ENCODE results near the gene HES1.
"Not testable (repeated sequence)": the region's sequence is repeated elsewhere in the genome, so short reads cannot be mapped to it uniquely, and the experiment has no call there.

Gene HES1, protein sequence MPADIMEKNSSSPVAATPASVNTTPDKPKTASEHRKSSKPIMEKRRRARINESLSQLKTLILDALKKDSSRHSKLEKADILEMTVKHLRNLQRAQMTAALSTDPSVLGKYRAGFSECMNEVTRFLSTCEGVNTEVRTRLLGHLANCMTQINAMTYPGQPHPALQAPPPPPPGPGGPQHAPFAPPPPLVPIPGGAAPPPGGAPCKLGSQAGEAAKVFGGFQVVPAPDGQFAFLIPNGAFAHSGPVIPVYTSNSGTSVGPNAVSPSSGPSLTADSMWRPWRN

DNA sequence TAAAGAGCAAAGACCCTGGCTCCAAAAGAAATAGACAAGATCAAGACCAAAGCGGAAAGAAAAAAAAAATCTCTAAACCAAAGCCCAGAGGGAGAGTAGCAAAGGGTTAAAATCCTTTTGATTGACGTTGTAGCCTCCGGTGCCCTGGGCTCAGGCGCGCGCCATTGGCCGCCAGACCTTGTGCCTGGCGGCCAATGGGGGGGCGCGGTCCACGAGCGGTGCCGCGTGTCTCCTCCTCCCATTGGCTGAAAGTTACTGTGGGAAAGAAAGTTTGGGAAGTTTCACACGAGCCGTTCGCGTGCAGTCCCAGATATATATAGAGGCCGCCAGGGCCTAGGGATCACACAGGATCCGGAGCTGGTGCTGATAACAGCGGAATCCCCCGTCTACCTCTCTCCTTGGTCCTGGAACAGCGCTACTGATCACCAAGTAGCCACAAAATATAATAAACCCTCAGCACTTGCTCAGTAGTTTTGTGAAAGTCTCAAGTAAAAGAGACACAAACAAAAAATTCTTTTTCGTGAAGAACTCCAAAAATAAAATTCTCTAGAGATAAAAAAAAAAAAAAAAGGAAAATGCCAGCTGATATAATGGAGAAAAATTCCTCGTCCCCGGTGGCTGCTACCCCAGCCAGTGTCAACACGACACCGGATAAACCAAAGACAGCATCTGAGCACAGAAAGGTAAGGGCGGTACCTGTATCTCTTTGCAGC lies at the start of gene HES1:
TSS of gene HES1 (plus strand) at position 343 of the 713 bp plus-strand sequence. CDS start at position 576, 233 bp downstream.
- in situ Hi-C loops (cut with HindIII; ENCODE audit: low sequenced_read_pairs) = no loop called here

DNA sequence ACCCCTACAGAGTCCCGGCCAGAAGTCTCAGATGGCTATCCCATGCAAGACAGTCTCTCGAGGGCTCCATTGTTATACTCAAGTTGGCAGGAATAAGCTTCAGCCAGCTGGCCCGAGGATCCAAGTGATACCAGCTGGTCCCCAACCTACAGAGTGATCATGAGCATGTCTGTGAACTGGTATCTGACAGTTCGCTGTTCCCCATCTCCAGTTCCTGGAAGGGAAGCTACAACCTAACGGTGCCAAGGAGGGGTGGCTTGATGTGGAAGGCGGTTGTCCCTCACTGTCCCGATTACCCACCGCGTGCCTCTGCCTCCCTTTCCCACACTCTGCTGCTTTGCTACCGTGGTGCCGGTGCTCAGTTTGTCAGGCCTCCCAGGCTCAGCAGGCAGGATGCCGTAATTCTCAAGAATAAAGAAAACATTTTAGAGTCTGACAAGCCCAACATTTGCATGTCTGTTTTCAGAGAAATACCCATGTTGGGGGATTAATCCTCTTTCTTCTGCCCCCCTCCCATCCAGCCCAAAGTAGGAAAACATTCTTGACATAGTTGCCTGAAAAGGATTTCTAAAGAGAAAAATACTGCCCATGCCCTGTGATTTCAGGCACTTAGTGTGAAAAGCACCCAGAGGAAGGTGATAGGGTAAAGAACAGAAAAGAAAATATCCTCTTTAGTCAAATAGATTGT lies 49.4 kb upstream of the HES1 start:
- in situ Hi-C loops (cut with HindIII; ENCODE audit: low sequenced_read_pairs) = no loop called here

DNA sequence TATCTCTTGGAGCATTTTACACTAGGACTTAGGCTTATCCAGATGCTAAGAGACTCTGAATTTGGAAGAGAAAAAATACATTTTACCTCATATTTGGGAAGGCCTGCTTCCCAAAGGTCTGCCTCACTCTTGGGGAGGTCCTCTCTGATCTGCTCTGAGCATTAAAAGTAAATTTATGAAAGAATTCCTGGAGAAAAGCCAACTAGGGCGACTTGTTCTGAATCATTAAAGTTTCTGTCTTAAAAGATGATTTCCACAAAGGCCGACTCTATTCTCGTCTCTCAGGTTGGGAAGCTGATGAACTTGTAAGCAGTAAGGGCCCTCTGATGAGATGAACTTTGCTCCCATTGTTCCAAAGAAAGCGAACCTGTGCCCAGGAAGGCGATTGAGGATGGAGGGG lies 48.7 kb upstream of the HES1 start:
- in situ Hi-C loops (cut with HindIII; ENCODE audit: low sequenced_read_pairs) = no loop called here

DNA sequence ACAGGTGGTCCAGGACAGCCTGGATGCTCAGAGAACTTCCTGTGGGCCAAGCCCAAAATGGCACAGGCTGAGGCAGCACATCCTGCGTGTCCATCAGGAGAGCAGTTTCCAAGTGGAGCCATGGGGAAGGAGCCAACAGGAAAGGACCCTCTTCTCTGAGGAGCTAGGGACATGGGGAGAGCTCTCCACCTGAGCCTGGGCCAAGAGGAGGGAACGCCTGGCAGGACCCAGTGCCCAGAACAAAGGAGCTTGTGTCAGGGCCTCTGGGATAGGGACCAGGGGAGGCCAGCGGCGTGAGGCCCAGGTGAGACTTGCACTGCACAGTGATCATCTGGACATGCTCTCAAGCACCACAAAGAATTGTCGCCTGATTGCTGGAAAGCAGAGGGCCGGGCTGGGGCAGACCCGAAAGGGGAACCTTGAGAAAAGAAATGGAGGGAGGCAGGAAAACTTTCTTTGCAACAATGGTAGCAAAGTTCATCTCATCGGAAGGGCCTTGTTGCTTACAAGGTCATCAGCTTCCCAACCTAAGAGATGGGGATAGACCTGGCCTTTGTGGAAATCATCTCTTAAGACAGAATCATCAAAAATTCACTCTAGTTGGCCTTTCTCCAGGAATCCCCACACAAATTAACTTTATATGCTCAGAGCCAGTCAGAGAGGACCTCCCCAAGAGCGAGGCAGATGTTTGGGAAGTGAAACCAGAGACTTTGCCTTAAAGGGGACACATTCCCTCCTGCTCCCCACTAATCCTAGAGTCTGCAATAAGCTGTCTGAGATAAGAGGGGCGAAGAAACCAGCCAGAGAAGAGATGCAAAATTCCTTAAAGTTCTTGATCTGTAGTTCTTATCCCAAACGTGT lies 47.7 kb upstream of the HES1 start:
- in situ Hi-C loops (cut with HindIII; ENCODE audit: low sequenced_read_pairs) = no loop called here

GRCh38 chr3:194089357-194090177 lies 46.4 kb upstream of the HES1 start:
- in situ Hi-C loops (cut with HindIII; ENCODE audit: low sequenced_read_pairs) = no loop called here

GRCh38 chr3:194090178-194090555 lies 45.8 kb upstream of the HES1 start:
- in situ Hi-C loops (cut with HindIII; ENCODE audit: low sequenced_read_pairs) = not testable (repeated sequence)

GRCh38 chr3:194090716-194091115 lies 45.2 kb upstream of the HES1 start:
- in situ Hi-C loops (cut with HindIII; ENCODE audit: low sequenced_read_pairs) = no loop called here

- in situ Hi-C loops (cut with HindIII; ENCODE audit: low sequenced_read_pairs) = no loop called here
Measured at GRCh38 chr3:194091141-194091540, 44.8 kb upstream of the HES1 start.

- in situ Hi-C loops (cut with HindIII; ENCODE audit: low sequenced_read_pairs) = not testable (repeated sequence)
Measured at GRCh38 chr3:194091897-194092296, 44.1 kb upstream of the HES1 start.

GRCh38 chr3:194092881-194093301 lies 43.1 kb upstream of the HES1 start:
- in situ Hi-C loops (cut with HindIII; ENCODE audit: low sequenced_read_pairs) = no loop called here

GRCh38 chr3:194093842-194094241 lies 42.1 kb upstream of the HES1 start:
- in situ Hi-C loops (cut with HindIII; ENCODE audit: low sequenced_read_pairs) = no loop called here

- in situ Hi-C loops (cut with HindIII; ENCODE audit: low sequenced_read_pairs) = no loop called here
Measured at GRCh38 chr3:194095464-194095863, 40.5 kb upstream of the HES1 start.

- in situ Hi-C loops (cut with HindIII; ENCODE audit: low sequenced_read_pairs) = no loop called here
Measured at GRCh38 chr3:194095902-194096301, 40.0 kb upstream of the HES1 start.

DNA sequence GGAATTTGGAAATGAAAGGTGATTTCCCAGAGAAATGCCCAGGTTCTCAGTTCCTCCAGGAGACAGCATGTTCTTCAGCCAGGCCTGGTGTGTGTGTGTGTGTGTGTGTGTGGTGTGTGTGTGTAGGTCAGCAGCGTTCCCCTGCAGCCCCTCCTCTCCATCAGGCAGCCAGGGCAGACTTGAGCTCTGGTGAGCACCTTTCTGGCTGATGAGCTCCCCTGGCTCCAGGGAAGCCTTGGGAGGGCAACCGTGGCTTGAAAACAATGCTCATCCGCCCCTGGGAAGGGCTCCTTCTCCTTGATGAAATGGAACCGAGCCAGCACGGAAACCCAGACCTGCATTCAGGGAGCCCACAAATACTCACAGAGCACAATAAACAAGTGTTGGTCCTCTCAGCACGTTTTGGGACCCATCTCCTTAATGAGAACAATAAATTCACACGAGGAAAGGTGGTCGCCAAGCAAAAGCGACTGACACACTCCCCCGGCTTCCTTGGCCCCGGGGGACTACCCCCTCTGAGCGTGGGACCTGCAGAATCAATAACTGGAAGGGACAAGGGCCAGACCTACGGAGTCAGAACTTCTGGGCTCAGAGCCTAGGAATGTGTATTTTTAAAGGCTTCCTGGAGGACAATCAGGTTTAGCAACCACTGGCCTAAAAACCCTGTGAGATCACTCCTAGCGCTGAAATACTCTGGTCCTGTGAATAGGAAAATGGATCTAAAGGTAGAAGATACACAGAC lies 38.6 kb upstream of the HES1 start:
- in situ Hi-C loops (cut with HindIII; ENCODE audit: low sequenced_read_pairs) = no loop called here

DNA sequence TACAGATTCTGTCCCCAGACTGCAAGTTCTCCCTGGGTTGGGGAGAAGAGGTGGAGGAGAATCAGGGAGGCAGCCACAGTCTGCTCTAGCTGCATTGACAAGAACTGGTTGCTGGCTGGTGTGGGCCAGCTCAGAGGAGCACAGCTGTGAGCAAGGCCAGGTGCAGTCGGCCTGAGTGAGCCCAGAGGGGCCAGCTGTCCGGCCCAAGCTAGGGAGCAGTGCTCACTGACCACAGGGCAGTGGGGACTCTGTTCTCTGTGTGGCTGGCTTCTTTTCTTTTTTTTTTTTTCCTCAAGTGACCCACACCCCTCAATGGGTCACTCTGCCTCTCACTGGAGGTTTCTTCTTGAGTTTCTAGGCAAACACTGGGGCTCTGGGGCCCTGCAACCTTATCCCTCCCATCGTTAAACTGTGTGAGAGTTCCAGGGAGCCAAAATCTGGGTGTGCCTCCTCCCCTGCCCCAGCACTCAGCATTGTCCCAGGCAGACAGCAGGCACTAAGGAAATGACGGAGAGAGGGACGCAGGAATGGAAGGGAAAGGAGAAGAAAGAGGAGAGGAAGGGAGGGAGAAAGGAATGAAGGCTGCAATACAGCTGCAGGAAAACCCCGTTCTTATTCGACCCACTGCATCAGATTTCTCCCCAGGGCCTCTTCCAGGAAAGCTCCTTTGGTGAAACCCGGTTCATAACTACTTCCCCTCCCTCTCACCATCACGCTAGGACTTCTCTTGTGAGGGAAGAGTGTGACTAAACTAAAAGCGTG lies 37.7 kb upstream of the HES1 start:
- in situ Hi-C loops (cut with HindIII; ENCODE audit: low sequenced_read_pairs) = no loop called here

- in situ Hi-C loops (cut with HindIII; ENCODE audit: low sequenced_read_pairs) = no loop called here
Measured at GRCh38 chr3:194098843-194099183, 37.1 kb upstream of the HES1 start.

GRCh38 chr3:194099215-194099614 lies 36.7 kb upstream of the HES1 start:
- in situ Hi-C loops (cut with HindIII; ENCODE audit: low sequenced_read_pairs) = no loop called here

GRCh38 chr3:194100856-194101390 lies 35.0 kb upstream of the HES1 start:
- in situ Hi-C loops (cut with HindIII; ENCODE audit: low sequenced_read_pairs) = no loop called here

All from endothelial cell of hepatic sinusoid (primary cell).